GM12801 (cell line): Measurements from ENCODE around the gene ITPKC.

Source experiments
- TF ChIP-seq, protein P1 (sequence below): IDR thresholded peaks from one replicate; pipeline ENCODE4 v1.5.1; 2011; ENCODE audit warnings: control low read depth; ENCODE audit not compliant: insufficient read length; ENCODE audit errors: extremely low read depth

The ITPKC gene

DNA sequence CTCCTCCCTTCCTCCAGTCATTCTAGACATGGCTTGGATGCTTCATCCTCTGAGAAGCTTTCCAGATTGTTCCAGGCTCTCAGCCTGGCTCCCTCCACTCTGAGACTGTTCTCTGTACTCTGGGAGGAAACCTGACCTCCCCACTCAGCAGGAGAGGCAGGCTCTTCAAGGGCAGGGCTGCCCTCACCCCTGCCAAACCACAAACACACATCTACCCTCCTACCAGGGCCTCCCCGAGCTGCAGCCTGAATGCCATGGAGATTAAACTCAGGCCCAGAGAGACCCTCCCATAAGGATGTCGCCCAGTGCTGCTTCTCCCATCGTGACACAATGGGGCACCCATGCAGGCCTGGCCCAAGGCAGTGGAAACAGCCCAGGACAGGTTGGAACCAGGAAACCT, 42.6 kb upstream of the ITPKC start:
- TF ChIP-seq, protein P1, sequence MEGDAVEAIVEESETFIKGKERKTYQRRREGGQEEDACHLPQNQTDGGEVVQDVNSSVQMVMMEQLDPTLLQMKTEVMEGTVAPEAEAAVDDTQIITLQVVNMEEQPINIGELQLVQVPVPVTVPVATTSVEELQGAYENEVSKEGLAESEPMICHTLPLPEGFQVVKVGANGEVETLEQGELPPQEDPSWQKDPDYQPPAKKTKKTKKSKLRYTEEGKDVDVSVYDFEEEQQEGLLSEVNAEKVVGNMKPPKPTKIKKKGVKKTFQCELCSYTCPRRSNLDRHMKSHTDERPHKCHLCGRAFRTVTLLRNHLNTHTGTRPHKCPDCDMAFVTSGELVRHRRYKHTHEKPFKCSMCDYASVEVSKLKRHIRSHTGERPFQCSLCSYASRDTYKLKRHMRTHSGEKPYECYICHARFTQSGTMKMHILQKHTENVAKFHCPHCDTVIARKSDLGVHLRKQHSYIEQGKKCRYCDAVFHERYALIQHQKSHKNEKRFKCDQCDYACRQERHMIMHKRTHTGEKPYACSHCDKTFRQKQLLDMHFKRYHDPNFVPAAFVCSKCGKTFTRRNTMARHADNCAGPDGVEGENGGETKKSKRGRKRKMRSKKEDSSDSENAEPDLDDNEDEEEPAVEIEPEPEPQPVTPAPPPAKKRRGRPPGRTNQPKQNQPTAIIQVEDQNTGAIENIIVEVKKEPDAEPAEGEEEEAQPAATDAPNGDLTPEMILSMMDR, result no peak

DNA sequence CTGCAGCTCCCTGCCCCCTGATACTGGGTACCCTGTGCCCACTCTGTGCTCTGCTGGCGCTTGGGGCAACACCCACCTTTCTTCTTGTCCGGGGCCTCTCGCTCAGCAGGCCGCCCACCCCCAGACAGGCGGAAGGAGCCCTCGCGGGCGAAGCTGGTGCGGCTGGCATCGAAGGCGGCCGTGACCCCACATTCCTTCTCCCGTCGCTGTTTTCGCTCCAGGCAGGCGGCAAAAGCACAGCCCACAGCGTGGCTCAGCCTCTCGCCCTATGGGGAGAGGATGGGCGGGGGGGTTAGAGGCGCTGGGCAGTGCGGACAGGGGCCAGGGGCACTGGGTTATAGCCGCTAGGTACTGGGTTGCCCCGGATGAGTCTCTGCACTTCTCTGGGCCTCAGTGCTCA, 39.8 kb upstream of the ITPKC start:
- TF ChIP-seq, protein P1, result no peak

GRCh38 chr19:40681039-40681438, 35.9 kb upstream of the ITPKC start:
- TF ChIP-seq, protein P1, result no peak

DNA sequence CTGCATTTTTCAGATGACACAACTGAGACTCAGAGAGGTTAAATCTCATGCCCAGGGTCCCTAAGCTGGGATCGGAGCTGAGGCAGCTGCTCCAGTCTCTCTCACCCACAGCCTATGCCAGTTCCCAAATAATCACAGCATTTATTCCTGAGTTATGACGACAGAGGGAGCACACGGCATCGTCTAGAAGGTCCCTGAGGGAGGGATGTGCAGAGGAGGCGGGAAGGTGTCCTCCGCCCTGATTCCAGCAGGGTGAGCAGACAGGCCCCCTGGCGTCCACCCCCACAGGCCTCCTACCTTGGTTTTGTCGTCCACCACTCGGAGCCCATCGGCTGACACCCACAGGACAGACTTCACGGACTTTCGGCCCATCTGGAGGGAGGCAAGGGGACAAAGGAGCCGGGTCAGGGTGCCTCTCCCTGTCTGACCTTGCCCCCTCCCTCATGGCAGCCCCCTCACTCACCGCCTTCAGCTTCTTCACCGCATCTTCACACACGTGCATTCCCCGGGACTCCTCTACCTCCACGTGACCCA, 34.4 kb upstream of the ITPKC start:
- TF ChIP-seq, protein P1, result no peak

- TF ChIP-seq, protein P1, result no peak
Observed at GRCh38 chr19:40683437-40683836, 33.5 kb upstream of the ITPKC start.

- TF ChIP-seq, protein P1, result no peak
Observed at GRCh38 chr19:40684280-40684679, 32.6 kb upstream of the ITPKC start.

GRCh38 chr19:40685016-40685526, 31.8 kb upstream of the ITPKC start:
- TF ChIP-seq, protein P1, result no peak
